ENCODE data around the gene CMIP.
"Not testable (repeated sequence)": the region's sequence is repeated elsewhere in the genome, so short reads cannot be mapped to it uniquely, and the experiment has no call there.

Gene CMIP

DNA sequence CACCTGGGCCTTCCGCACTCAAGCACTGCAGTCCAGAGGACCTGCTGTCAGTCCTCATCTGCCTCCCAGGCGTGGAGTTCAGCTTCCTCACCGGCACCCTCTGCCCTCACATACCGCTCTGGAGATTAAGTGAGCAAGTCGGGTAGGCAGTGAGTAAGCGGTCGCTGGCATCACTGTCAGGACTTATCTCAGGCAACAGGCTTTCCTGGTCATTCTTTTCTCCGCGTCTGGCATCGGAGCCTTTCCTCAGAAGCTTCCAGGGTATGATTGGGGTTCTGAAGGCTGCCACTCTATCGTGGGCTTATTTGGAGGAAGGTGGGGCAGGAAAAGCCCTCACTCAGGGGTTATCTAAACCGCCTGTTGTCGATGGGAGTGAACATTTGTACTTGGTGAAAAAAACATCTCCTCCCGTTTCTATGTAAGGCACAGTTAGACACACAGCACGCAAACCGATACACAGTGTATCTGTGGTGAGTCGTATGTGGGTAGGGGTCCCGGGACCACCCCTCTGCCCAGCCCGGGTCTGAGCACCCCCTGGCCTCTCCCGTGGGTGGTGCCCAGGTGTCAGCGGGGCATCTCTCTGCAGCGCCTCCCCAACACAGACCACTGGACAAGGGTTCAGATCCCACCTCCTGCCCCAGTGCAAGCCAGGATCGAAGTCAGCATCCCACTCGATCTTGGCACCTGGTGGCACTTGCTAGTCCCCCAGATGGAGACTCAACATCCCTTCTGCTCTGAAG is 242.0 kb downstream of the CMIP start:
- DNase-seq (ENCODE audit: low read depth in 2 of 2): no peak

DNA sequence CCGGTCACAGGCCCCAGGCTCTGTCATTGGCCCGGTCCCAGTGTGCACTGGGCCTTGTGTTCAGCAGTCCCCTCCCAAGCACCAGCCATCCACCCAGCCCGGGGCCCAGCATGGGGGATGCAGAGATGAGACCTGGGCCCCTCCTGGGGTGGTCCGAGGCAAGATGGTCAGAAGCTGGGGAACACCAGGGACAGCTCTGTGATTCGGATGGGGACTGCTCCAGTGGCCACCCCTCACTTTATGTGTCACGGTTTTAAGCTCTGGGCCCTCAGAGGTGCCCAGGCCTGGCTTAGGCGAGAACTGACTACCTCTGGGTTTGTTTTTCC is 242.5 kb downstream of the CMIP start:
- DNase-seq (ENCODE audit: low read depth in 2 of 2): no peak

DNA sequence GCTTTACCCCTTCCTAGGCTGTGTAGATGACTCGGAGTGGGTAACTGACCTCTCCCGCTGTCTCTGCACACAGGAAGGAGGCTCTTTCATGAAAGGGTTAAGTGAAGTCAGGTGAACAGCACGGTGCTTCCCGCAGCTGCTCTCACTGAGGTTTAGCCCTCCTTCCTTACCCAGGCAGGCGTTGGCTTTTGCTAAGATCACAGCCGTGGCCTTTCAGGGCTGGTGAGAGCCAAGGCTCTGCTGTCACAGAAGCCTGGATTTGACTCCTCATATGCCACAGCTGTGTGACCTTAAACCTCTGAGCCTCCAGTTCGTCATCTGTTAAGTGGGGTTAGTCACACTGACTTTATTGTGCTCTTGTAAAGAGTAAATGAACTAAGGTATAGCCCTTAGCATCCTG is 243.6 kb downstream of the CMIP start:
- no peak for DNase-seq (ENCODE audit: low read depth in 2 of 2)

DNA sequence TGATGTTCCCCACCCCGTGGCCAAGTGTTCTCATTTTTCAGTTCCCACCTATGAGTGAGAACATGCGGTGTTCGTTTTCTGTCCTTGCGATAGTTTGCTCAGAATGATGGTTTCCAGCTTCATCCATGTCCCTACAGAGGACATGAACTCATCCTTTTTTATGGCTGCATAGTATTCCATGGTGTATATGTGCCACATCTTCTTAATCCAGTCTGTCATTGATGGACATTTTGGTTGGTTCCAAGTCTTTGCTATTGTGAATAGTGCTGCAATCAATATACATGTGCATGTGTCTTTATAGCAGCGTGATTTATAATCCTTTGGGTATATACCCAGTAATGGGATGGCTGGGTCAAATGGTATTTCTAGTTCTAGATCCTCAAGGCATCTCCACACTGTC is 244.2 kb downstream of the CMIP start:
- DNase-seq (ENCODE audit: low read depth in 2 of 2): not testable (repeated sequence)

DNA sequence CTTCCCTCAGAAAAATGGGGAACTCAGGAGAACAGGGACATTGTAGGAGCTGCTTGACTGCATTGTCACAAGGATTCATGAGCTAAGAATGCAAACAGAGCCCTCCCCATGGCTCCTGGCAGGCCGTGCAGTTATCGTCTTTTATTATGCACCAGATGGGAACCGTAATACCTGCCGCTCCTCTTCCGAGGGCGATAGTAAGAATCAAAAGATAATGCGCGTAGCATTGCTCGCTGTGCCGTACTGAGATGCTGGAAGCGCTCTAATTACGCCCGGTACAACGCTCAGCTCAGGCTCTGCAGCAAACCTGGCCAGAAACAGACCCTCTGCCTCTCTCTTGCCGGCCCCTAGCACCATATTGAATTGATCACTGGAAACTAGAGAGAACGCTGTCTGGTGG is 247.4 kb downstream of the CMIP start:
- DNase-seq (ENCODE audit: low read depth in 2 of 2): no peak

DNA sequence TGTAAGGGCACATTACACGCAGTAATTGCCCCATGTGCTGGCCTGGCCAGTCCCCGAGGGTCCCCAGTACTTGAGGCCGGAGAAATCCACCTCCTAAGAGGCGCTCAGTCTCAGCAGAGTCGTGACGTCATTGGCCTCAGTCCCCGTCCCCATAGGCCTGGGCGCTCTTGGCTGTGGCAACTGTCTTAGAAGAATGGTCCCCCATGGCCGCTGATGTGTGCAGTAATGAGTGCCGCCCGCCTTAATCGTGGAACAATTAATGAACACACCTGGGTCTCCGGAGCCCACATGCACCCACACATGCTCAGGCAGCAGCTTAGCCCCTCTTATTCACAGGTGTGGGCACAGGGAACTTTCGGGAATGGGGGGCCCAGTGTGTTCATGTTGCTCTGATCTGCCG is 248.0 kb downstream of the CMIP start:
- no peak for DNase-seq (ENCODE audit: low read depth in 2 of 2)

DNA sequence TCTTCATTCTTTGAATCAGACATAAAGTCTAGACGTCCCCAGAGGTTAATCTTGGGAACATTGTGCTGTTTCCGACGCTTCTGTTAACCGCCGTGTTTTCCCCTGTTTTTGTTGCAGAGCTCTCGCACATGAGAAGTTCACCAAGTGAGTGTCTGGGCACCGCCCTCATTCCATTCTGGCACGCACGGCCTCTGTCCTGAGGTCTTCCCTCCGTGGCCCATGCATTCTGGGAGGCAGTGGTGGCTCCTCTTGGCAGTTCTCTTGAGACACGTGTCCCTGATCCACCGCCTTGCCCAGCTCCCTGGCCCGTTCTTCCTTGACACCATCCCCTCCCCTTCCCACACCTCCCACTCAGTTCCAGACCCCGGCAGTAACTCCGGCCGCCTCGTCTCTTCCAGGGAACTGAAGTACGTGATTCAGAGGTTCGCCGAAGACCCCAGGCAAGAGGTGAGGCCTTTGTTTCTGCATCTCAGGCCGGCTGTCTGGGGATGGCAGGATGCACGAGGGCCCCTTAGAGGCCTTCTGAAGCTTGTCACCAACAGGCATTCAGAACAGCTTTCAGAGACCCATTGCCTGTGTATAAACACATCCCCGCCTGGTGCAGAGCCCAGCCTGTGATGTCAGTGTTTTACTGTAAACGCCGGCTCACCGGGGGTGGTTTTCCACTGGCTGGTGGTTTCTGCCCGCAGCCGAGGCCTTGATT is 248.6 kb downstream of the CMIP start:
- DNase-seq (ENCODE audit: low read depth in 2 of 2): no peak

DNA sequence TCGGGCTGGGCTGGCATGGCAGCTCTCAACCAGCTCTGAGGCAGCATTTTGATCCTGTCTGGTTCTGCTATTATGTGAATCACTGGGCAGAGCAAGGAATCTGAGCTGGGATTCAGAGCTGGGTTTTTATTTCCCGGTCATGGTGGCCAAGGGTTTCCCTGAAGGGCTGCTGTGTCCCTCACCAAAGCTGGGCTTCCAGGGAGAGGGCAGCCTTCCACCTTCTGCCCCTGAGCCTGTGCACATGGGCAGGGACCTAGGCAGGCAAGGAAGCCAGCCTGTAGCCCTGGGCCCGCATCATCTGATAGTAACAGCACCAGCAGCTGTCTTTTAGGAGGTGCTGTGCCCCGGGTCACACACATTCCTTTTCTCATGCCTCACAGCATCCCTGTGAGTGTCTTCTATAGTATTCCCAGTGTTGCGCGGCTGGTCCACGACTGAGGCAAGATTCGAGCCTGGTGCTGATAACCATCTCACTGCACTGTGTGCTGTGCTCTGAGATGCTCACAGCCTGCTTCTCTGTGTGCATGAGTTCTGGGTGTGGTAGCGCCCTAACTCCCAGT is 249.2 kb downstream of the CMIP start:
- no peak for DNase-seq (ENCODE audit: low read depth in 2 of 2)

DNA sequence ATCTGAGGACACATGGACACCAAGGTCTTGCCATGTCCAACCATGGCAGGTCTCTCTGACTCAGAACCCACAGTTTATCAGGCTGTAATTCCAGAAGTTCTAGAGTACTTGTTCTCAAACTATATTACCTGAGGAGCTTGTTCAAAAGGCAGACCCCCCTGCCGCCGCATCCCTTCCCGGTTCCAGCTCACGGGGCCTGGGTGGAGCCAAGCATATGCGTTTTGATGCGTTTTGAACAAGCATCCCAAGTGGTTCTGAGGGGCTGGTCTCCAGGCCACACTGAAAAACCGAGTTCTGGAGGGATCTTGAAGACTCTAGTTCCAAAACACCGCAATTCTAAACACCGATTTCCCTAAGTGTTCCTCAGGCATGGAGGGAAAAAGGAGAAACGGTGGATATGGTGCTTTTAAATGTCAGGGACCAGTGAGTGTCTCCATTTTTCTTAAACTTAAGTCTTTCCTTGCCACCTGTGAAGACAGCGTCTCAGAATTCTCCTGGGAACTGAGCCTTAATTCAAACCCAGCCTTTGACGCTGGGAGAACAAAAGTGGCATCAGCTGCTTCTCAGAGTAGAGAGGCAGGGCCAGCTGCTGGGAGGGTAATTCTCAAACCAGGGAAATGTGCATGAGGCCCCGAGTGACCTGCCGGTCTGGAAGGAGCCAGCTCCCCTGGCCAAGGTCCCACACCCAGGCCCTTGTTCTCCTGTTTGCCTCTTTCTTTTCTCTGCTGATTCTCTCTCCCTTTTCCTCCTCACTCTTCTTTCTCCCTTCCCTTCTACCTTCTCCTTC is 250.1 kb downstream of the CMIP start:
- no peak for DNase-seq (ENCODE audit: low read depth in 2 of 2)

DNA sequence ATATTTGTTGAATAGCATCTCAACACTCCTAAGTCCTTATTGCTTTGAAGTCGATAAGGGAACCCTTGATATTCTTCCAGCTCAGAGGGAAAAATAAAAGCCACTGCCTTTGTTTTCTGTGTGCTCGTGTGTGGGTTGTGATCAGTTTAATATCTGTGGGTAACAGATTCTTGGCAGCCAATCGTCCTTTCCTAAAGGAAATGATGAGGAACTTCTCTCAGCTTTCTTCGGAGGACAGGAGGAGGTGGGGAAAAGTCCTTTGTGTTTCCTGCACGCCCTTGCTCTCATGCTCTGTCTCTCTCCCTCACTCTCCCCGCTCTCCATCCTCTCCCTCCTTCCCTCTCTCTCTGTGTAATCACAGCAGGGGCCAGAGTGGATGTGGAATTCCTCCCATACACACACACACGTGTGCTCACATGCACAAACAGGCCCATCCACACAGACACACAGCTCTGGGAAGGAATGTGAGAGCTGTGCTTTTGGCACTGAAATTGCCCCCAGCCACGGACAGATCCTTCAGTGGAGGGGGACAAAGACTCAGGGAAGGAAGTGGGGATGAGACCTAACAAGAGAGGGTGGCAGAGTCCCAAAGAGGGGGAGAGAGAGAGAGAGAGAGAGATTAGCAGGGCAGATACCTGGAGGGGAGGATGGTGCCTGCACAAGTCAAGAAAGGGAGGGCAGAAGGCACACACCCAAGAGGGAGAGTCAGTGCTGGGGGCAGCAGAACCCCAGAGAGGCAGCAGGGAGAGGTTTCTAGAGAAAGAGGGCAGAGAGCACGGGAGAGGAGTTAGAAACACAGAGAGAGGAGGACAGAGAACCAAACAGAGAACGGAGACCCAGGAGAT is 250.9 kb downstream of the CMIP start:
- DNase-seq (ENCODE audit: low read depth in 2 of 2): no peak

DNA sequence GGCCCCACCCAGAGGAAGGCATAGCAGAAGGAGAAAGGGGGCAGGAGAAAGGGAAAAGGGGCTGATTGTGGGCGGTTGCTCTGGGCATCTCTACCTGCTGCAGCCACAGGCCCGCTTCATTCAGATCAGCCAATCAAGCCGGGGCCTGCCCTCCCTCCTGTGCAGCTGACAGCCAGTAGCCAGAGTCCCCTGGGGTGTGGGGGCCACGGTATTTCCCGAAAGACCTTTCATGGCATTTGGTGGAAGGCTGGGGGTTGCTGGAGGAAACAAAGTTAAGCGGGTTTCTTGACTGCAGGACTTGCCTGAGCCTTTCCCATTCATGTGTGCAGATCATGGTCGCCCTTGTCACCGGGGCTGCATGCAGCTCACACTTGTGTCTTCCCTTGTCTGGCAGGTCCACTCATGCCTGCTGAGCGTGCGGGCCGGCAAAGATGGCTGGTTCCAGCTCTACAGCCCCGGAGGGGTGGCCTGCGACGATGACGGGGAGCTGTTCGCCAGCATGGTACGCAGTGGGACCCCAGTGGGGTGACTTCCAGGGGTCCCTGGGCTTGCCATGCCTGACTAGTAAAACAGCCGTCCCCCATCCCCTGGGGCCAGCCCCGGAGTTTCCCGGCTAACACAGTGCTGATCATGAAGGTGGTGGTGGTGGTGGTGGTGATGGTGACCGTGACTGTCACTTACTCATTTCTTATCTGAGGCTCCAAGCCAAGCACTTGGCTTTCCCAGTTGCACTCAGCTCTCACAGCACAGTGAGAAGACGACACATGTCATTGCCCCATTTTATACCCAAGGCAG is 251.8 kb downstream of the CMIP start:
- DNase-seq (ENCODE audit: low read depth in 2 of 2): no peak

DNA sequence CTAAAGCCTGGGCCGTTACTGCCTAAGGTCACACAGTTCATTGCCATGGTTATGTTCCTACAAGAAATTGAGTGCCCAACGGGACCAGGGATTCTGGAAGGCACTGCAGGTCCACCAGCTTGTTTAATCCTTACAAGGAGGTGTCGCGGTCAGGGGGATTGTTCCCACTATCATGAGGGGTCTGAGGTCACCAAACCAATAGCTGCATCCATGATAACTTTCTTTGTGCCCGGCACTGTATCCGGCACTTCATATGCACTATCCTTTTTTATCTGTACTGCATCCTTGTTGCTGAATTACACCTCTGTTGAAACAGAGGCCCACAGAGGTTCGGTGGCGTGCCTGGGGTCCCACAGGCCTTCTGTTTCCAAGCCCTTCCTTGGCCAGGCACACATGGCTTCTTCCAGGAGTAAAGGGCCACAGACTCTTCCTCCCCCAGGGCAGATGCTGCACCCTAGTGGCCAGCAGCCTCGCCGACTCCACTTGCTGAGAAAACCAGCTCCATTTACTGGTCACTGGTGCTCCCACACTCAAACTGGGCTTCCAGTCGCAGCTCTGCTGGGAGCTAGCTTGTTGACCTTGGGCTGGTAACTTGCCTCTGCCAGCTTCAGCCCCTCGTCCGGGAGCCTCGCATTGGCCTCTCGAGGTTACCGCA is 252.5 kb downstream of the CMIP start:
- DNase-seq (ENCODE audit: low read depth in 2 of 2): peak; percentile 20 to 28

DNA sequence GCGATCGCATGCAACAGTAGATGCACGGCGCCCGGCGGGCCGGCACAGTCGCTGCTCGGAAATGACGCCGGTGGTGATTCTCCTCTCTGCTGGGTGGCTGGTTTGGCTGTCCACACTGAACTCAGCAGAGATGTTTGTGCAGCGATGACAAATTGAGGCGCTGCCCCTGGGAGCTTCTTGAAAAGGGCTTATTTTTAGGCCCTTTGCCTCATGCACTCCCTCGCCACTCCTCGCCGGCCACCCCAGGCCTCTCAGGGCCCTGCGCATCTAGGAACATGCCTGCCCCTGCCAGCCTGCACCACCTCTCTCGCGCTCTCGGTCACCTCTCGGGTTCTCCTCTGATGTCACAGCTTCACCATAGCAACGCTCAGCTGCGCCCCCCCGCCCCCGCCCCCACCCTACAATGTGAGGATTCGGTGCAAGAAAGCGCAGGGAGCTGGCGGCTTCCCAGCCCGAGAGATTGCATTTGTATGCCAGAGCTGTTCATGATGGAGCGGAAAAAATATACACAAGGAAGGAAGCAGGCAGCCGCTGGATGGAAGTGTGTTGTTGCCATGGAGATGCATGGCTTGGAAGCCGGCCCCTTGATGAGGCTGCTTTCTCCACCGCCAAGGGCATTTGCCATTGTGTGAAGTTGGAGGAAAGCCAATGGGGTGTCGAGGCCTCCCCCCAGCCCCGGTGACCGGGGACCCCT is 253.2 kb downstream of the CMIP start:
- DNase-seq (ENCODE audit: low read depth in 2 of 2): no peak

DNA sequence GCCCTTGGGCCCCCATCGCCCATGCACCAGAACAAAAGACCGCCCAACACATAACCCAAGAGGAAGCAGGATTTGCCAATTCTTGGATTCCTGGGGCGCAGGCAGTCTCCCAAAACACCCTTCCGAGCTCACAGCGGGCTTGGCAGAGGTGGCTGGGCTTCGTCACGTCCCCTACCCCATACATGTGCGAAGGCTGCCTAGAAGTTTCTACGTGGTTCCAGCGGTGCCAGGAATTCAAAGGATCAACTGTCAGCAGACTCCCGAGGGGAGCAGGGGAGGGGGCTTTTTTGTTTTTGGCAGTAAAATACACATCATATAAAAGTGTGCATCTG is 253.7 kb downstream of the CMIP start:
- DNase-seq (ENCODE audit: low read depth in 2 of 2): no peak

DNA sequence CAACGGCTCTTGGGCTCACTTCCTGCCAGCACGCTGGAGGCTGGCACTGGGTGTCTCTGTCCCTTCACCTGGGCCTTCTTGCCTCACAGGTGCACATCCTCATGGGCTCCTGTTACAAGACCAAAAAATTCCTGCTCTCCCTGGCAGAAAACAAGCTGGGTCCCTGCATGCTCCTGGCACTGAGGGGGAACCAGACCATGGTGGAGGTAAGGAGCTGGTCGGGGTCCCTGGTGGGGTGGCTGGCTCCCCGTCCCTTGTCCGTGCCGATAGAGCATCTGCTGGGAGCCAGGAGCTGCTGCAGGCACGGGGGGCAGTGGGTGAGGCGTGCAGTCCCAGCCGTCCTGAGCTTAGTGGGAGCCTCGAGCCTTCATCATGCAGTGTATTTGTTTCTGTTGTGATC is 255.0 kb downstream of the CMIP start:
- DNase-seq (ENCODE audit: low read depth in 2 of 2): no peak

DNA sequence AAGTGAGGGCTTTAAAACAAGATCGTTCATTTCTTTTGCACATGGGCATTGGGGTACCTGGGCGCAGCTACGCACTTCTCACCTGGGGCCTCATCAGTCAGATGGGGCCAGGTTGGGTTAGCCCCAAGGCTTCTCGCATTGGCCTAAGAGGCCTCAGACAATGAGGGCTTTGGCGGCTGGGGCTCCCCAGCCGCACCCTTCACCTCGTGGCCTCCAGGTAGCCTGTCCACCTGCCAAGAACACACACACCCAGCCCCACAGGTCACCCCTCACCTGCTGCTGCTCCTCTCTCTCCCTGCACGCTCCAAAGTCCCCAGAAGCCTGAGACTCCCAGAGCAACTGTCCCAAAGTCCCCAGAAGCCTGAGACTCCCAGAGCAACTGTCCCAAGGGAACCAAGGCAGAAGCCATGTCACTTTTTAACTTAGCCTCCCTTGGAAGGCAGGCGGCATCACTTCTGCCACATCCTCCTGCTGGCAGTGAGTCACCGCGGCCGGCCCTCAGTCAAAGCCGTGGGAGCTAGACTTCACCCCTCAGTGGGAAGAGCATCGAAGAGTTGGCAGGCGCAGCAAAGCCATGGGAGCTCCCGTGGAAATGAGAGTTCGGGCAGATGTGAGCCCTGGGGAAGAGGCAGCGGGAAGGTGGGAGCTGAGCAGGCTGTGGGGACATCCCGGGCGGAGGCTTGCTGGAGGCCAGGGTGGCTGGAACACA is 255.6 kb downstream of the CMIP start:
- no peak for DNase-seq (ENCODE audit: low read depth in 2 of 2)

DNA sequence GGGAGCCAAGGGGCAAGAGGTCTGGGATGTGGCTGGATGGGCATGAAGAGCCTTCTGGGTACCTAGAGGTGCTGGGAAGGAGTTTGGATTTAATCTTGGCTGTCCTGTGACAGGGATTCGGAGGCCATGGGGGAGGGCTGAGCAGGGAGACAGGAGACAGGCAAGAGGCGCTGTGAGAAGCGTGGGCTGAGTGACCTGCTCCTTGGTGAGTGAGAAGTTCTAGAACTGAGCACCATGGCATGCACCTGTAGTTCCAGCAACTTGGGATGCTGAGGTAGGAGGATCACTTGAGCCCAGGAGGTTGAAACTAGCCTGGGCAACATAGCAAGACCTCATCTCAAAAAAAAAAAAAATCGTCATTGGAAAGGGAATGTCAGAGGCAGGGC is 256.2 kb downstream of the CMIP start:
- DNase-seq (ENCODE audit: low read depth in 2 of 2): no peak

DNA sequence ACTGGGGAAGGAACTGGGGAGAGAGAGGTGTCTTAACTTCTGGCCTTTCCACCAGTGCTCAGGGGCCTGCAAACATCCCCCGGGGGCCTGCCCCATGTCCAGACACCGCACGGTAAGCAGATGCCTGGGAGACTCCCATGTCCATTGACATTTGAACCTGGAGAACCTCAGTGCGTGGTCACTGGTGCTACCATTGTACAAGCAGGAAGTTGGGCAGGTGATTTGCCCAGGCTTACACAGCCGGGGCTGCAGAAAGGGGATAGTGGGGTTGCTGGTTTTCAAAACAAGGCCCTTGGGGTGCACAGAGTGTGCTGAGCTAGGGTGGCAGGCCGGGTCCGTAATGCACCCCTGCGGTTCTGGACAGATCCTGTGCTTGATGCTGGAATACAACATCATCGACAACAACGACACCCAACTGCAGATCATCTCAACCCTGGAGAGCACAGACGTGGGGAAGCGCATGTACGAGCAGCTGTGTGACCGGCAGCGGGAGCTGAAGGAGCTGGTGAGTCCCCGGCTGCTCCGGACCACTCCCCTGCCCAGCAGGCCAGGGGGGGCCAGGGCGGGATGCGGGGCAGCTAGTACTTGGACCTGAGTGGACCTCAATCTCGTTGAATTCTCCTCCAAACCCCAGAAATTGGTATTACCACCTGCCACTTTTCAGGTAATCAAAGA is 256.8 kb downstream of the CMIP start:
- DNase-seq (ENCODE audit: low read depth in 2 of 2): no peak

DNA sequence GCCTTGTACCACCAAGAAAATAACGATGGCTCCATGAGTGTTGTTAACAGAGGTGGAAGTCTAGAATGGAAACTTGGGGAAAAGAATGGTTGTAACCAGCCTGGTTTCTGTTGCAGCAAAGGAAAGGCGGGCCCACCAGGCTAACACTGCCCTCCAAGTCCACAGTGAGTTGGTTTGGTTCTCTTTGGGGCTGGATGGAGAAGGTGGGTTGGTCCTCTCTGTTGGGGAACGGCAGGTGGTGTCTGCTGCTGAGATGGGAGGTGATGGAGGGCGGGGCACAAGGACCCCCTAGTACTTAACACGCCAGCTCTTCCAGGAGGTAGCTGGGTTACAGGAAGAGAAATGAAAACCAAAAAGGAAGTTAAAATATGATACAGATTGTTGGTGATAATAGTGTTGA is 257.9 kb downstream of the CMIP start:
- DNase-seq (ENCODE audit: low read depth in 2 of 2): no peak

All from stimulated activated CD8-positive, alpha-beta memory T cell treated with anti-CD3 and anti-CD28 coated beads, Interleukin-2, amount 100 ng/mL, for 48 hours (primary cell).